ENCODE results near the gene SLC27A1.
A peak's percentile ranks its signal among the peaks of the same experiment; 100 is the strongest.

The SLC27A1 gene

DNA sequence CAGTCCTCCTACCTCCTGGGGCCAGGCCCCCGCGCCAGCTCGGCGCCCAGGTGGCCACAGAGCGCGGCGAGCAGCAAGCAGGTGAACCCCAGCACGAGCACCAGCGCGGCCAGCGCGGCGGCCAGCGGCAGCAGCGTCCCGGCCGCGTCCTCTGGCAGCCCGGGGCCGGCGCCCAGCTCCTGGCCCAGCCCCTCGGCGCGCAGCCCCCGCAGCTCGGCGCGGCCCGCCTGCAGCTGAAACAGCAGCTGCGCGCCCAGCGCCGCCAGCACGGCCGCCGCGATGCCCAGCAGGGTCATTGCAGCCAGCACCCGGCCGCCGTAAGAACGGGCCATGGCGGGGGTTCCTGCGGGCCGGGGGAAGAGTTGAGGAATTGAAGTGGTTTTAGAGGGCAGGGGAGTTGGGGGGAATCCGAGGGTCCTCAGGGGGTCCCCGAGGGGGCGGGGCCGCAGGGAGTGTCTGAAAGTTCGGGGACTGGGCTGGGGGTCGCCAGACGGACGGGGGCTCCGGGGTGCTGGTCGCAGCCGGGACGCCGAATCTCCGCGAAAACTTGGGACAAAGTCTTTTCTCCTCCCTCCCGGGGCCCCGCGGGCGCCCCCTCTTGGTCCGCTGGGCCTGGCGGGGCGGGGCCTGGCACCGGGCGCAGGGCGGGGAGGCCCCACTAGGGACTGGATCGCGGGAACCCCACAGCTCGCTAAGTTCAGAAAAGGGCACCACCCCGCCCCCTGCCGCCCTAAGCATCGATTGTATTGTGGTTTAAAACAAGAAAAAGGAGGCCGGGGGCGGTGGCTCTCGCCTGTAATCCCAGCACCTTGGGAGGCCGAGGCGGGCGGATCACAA, 22.0 kb upstream of the SLC27A1 start, which contains the start of gene TMEM221:
Gene TMEM221 (minus strand): TSS at position 538 of the 837 bp plus-strand sequence. CDS start 206 bp downstream, at position 332.
- Histone ChIP-seq H3K27me3 (replicated peaks; ENCODE audit: insufficient read depth, low read length) (peaks cover 41% of the 10 kb centered on the region), H3K4me2 (ENCODE audit: low read depth, low read length) (peak within 1 kb of the TSS; percentile 54; the same call in 1 of the 2 replicates), H3K9me3 (replicated peaks; ENCODE audit: insufficient read depth, low read length) (no peaks in the 10 kb centered on the region), H3K36me3 (replicated peaks; ENCODE audit: insufficient read depth, low read length) (no peaks in the 10 kb centered on the region), H2AFZ (ENCODE audit: low read length) (0 out of 2 replicates have a peak within 1 kb of the TSS, but pooled peaks have one; percentile 19), H3K79me2 (ENCODE audit: low read length) (no peaks in the 10 kb centered on the region), H3K9ac (ENCODE audit: low read length) (no peak within 1 kb of the TSS), H3K4me1 (ENCODE audit: low read length) (peaks cover 5% of the 10 kb centered on the region), H3K9me2 (replicated peaks; ENCODE audit: insufficient read depth, low read length) (no peaks in the 10 kb centered on the region), H4K20me1 (ENCODE audit: insufficient read depth, low read length) (no peaks in the 10 kb centered on the region), H3K27ac (ENCODE audit: low read length) (no peak within 1 kb of the TSS), H3F3A (ENCODE audit: insufficient read depth, low read length) (no peaks in the 10 kb centered on the region), H3K4me3 (ENCODE audit: low read length) (no peak within 1 kb of the TSS)
- TF ChIP-seq EZH2 (optimal IDR thresholded peaks at IDR 0.05; ENCODE audit: low read depth, low read length), result no peak
- TF ChIP-seq, protein P1, sequence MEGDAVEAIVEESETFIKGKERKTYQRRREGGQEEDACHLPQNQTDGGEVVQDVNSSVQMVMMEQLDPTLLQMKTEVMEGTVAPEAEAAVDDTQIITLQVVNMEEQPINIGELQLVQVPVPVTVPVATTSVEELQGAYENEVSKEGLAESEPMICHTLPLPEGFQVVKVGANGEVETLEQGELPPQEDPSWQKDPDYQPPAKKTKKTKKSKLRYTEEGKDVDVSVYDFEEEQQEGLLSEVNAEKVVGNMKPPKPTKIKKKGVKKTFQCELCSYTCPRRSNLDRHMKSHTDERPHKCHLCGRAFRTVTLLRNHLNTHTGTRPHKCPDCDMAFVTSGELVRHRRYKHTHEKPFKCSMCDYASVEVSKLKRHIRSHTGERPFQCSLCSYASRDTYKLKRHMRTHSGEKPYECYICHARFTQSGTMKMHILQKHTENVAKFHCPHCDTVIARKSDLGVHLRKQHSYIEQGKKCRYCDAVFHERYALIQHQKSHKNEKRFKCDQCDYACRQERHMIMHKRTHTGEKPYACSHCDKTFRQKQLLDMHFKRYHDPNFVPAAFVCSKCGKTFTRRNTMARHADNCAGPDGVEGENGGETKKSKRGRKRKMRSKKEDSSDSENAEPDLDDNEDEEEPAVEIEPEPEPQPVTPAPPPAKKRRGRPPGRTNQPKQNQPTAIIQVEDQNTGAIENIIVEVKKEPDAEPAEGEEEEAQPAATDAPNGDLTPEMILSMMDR (IDR thresholded peaks at IDR 0.05; ENCODE audit: low read length), result peak; percentile 42
- DNase-seq, result no peak

DNA sequence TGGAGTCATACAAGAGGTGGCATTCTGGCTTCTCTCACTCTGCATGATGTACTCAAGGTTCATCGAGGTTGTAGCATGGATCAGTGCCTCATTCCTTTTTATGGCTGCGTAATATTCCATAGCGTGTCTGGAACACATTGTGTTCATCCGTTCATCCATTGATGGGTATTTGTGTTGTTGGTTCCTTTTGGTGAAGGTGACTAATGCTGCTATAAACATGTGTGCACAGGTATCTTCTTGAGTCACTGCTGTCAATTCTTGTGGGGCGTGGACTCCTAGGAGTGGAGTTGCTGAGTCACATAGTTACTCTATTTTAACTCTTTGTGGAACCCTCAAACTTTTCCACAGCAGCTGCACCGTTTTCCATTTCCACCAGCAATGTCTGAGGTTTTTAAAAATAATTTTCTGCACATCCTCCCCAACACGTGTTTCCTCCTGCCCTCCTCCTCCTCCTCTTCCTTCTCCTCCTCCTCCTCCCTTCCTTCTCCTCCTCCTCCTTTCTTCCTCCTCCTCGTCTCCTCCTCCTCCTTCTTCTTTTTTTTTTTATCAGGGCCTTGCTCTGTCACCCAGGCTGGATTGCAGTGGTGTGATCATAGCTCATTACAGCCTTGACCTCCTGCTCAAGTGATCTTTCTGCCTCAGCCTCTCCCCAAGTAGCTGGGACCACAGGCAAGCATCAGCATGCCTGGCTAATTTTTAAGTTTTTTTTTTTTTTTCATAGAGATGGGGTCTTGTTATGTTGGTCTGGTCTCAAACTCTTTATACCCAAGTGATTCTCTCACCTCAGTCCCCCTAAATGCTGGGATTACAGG, 19.9 kb upstream of the SLC27A1 start:
- H2AFZ ChIP-seq (ENCODE audit: low read length), result no peak overlapping the region
- TF ChIP-seq, protein P1 (IDR thresholded peaks at IDR 0.05; ENCODE audit: low read length), result no peak
- TF ChIP-seq EZH2 (optimal IDR thresholded peaks at IDR 0.05; ENCODE audit: low read depth, low read length) (no peak), EZH2phosphoT487 (IDR thresholded peaks at IDR 0.05; ENCODE audit: low read length) (no peak)

DNA sequence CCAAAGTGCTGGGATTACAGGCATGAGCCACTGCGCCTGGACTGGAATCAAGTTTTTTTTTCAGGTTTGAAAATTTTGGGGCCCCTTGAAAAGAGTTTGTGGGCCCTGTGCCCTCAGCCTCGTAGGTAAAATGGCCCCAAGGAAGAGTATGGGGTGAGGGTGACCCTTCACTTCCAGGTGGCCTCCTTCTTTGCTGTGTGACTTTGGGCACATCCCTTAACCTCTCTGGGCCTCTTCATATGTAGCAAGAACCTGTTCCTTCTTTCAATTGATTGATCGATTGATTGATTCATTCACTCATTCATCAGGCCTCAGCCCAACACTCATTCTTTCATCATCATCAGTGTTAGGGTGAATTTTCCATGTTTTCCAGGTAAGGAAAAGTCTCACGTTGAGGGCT, 18.5 kb upstream of the SLC27A1 start:
- Histone ChIP-seq H2AFZ (ENCODE audit: low read length) (no peak overlapping the region), H4K20me1 (ENCODE audit: insufficient read depth, low read length) (no peaks in the 10 kb centered on the region), H3K79me2 (ENCODE audit: low read length) (no peaks in the 10 kb centered on the region), H3K27ac (ENCODE audit: low read length) (no peak overlapping the region), H3F3A (ENCODE audit: insufficient read depth, low read length) (no peaks in the 10 kb centered on the region), H3K9me3 (replicated peaks; ENCODE audit: insufficient read depth, low read length) (no peaks in the 10 kb centered on the region), H3K4me3 (ENCODE audit: low read length) (no peak overlapping the region), H3K36me3 (replicated peaks; ENCODE audit: insufficient read depth, low read length) (no peaks in the 10 kb centered on the region), H3K9ac (ENCODE audit: low read length) (no peak overlapping the region), H3K4me2 (ENCODE audit: low read depth, low read length) (no peak overlapping the region), H3K9me2 (replicated peaks; ENCODE audit: insufficient read depth, low read length) (no peaks in the 10 kb centered on the region), H3K27me3 (replicated peaks; ENCODE audit: insufficient read depth, low read length) (peaks cover 41% of the 10 kb centered on the region), H3K4me1 (ENCODE audit: low read length) (peaks cover 5% of the 10 kb centered on the region)
- no peak for TF ChIP-seq EZH2phosphoT487 (IDR thresholded peaks at IDR 0.05; ENCODE audit: low read length)
- no peak for TF ChIP-seq EZH2 (optimal IDR thresholded peaks at IDR 0.05; ENCODE audit: low read depth, low read length)
- TF ChIP-seq, protein P1 (IDR thresholded peaks at IDR 0.05; ENCODE audit: low read length), result no peak
- DNase-seq, result no peak

More for the DNA sequence above, 19.9 kb upstream of the SLC27A1 start:
- no peaks in the 10 kb centered on the region for H3F3A ChIP-seq (ENCODE audit: insufficient read depth, low read length)
- H3K9me2 ChIP-seq (replicated peaks; ENCODE audit: insufficient read depth, low read length), result no peaks in the 10 kb centered on the region
- no peaks in the 10 kb centered on the region for H3K36me3 ChIP-seq (replicated peaks; ENCODE audit: insufficient read depth, low read length)
- H3K4me3 ChIP-seq (ENCODE audit: low read length), result no peak overlapping the region
- DNase-seq, result no peak
- no peaks in the 10 kb centered on the region for H4K20me1 ChIP-seq (ENCODE audit: insufficient read depth, low read length)
- no peak overlapping the region for H3K27ac ChIP-seq (ENCODE audit: low read length)
- peaks cover 5% of the 10 kb centered on the region for H3K4me1 ChIP-seq (ENCODE audit: low read length)
- H3K4me2 ChIP-seq (ENCODE audit: low read depth, low read length), result no peak overlapping the region
- H3K79me2 ChIP-seq (ENCODE audit: low read length), result no peaks in the 10 kb centered on the region
- H3K27me3 ChIP-seq (replicated peaks; ENCODE audit: insufficient read depth, low read length), result peaks cover 44% of the 10 kb centered on the region
- H3K9me3 ChIP-seq (replicated peaks; ENCODE audit: insufficient read depth, low read length), result no peaks in the 10 kb centered on the region
- H3K9ac ChIP-seq (ENCODE audit: low read length), result no peak overlapping the region

Measured in MM.1S (cell line).